Measurements from ENCODE around the gene LRP8.

GRCh38 chr1:53210352-53210751 lies 117.5 kb downstream of the LRP8 start:
- TF ChIP-seq CTCF (IDR thresholded peaks at IDR 0.05) = no peak
- no peak for TF ChIP-seq EZH2 (IDR thresholded peaks at IDR 0.05; ENCODE audit: borderline replicate concordance, insufficient read depth, low read depth, low read length, poor library complexity, severe bottlenecking)

Measured in B cell (primary cell).